ENCODE results near the gene POU5F1. TPM values are rescaled to one million over a fixed set of nuclear protein-coding genes. Genes with fewer than 3 reads are reported as not detected.

Gene POU5F1
- total RNA-seq, 4 donors from 2014 or later, result 1.2 to 9.8 TPM; not detected in 2

- no peaks in the 10 kb centered on the region for H3K9me3 ChIP-seq
- DNase-seq (ENCODE audit: low spot score in 2 of 2), result no peak
- H3K27me3 ChIP-seq, result no peaks in the 10 kb centered on the region
- peak overlapping the region in 1 of 4 donors; percentile 37 for H3K27ac ChIP-seq
- WGBS, 2 donors, result 76 to 96% methylated on average over 11 of the region's 11 CpGs
- peaks cover 0 to 66% (median 0%) of the 10 kb centered on the region in 3 donors for H3K36me3 ChIP-seq
- no peak overlapping the region for H3K4me3 ChIP-seq
- peaks cover 0 to 14% (median 0%) of the 10 kb centered on the region in 4 donors for H3K4me1 ChIP-seq
- TF ChIP-seq POLR2A (IDR thresholded peaks at IDR 0.05) (no peak), EP300 (IDR thresholded peaks at IDR 0.05) (no peak)
- TF ChIP-seq, protein P1, sequence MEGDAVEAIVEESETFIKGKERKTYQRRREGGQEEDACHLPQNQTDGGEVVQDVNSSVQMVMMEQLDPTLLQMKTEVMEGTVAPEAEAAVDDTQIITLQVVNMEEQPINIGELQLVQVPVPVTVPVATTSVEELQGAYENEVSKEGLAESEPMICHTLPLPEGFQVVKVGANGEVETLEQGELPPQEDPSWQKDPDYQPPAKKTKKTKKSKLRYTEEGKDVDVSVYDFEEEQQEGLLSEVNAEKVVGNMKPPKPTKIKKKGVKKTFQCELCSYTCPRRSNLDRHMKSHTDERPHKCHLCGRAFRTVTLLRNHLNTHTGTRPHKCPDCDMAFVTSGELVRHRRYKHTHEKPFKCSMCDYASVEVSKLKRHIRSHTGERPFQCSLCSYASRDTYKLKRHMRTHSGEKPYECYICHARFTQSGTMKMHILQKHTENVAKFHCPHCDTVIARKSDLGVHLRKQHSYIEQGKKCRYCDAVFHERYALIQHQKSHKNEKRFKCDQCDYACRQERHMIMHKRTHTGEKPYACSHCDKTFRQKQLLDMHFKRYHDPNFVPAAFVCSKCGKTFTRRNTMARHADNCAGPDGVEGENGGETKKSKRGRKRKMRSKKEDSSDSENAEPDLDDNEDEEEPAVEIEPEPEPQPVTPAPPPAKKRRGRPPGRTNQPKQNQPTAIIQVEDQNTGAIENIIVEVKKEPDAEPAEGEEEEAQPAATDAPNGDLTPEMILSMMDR (IDR thresholded peaks at IDR 0.05), result no peak
Measured at GRCh38 chr6:31144970-31145340, 25.5 kb downstream of the POU5F1 start.

DNA sequence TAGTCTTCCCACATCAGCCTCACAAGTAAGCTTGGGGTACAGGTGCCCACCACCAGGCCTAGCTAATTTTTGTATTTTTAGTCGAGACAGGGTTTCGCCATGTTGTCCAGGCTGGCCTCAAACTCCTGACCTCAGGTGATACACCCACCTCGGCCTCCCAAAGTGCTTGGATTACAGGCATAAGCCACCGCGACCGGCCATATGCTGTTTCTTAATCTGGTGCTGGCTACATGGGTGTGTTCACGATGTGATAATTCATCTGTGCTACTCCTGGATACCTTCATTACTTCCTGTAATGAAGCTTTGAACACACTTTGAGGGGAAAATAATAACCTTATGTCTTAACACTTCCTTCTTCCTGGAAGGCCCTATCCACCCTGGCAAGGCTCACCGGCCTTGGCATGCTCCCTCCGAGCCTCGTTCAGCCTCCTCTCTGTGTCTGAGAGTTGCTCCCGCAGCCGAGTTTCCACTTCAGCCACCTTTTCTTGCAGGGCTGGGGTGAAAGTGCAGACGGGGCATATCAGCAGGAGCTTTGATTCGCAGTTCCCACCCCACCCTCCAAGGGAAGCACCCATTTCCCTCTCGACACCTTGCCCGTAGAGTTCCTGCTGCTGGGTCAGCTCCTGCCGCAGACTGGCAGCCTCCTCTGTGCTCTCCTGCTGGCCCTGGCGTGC lies 26.0 kb downstream of the POU5F1 start:
- TF ChIP-seq POLR2A (IDR thresholded peaks at IDR 0.05), result no peak
- no peak for TF ChIP-seq EP300 (IDR thresholded peaks at IDR 0.05)
- TF ChIP-seq, protein P1 (IDR thresholded peaks at IDR 0.05), result no peak
- DNase-seq (ENCODE audit: low spot score in 2 of 2), result no peak
- peak overlapping the region in 1 of 4 donors; percentile 41 for H3K27ac ChIP-seq
- H3K36me3 ChIP-seq, result peaks cover 0 to 60% (median 0%) of the 10 kb centered on the region in 3 donors
- peaks cover 0 to 14% (median 0%) of the 10 kb centered on the region in 4 donors for H3K4me1 ChIP-seq
- H3K4me3 ChIP-seq, result no peak overlapping the region
- WGBS, 2 donors, result 88% methylated on average over 18 of the region's 18 CpGs
- H3K27me3 ChIP-seq, result no peaks in the 10 kb centered on the region
- H3K9me3 ChIP-seq, result no peaks in the 10 kb centered on the region

DNA sequence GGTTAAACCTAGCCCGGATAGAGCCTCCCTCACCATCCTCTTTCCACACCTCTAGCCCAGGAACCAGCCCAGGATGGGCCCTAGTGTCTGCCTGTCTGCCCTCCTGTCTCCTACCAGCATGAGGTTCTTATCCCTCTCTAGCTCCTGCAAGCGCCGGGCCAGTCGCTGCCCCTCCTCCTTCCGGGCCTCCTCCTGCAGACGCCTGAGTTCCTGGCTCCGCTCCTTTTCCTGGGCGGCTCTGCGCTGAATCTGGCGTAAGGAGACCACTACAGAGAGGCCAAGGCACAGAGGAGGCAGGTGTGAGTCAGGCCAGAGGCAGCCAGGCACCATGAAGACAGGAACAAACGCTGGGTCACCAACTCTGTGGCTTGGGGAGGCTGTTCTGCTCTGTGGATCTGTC lies 27.3 kb downstream of the POU5F1 start:
- Histone ChIP-seq H3K27me3 (no peaks in the 10 kb centered on the region), H3K36me3 (peaks cover 0 to 48% (median 0%) of the 10 kb centered on the region in 3 donors), H3K27ac (peak overlapping the region in 1 of 4 donors; percentile 19), H3K4me1 (peaks cover 0 to 15% (median 0%) of the 10 kb centered on the region in 4 donors), H3K4me3 (no peak overlapping the region), H3K9me3 (no peaks in the 10 kb centered on the region)
- DNase-seq (ENCODE audit: low spot score in 2 of 2), result peak; percentile 31 to 34
- TF ChIP-seq, protein P1 (IDR thresholded peaks at IDR 0.05), result no peak
- no peak for TF ChIP-seq EP300 (IDR thresholded peaks at IDR 0.05)
- no peak for TF ChIP-seq POLR2A (IDR thresholded peaks at IDR 0.05)
- WGBS, 2 donors, result 45 to 49% methylated on average over 11 of the region's 11 CpGs

DNA sequence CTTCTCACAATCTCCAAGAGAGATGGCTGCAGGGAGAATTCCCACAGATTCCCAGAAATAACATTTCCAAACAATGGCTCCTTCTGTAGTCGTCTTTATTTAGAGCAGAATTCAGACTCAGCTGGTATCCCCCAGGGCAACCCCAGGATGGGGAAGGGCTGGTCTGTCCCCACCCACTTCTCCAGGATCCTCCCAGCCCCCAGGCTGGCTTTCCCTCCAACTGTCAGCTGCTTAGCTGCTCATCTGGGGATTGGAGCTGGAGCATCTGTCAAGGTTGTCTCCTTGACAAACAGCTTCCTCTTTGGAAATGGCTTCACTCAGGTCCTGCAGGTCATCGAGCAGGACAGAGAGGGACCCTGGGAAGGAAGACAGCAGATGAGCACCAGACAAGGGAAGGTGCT lies 28.1 kb downstream of the POU5F1 start:
- DNase-seq (ENCODE audit: low spot score in 2 of 2), result no peak
- no peaks in the 10 kb centered on the region for H3K9me3 ChIP-seq
- no peaks in the 10 kb centered on the region for H3K27me3 ChIP-seq
- peaks cover 0 to 23% (median 0%) of the 10 kb centered on the region in 4 donors for H3K4me1 ChIP-seq
- no peak for TF ChIP-seq EP300 (IDR thresholded peaks at IDR 0.05)
- no peak for TF ChIP-seq POLR2A (IDR thresholded peaks at IDR 0.05)
- TF ChIP-seq, protein P1 (IDR thresholded peaks at IDR 0.05), result no peak
- H3K4me3 ChIP-seq, result no peak overlapping the region
- peaks cover 0 to 44% (median 0%) of the 10 kb centered on the region in 3 donors for H3K36me3 ChIP-seq
- no peak overlapping the region for H3K27ac ChIP-seq
- WGBS, 2 donors, result 17 to 29% methylated on average over 2 of the region's 2 CpGs

DNA sequence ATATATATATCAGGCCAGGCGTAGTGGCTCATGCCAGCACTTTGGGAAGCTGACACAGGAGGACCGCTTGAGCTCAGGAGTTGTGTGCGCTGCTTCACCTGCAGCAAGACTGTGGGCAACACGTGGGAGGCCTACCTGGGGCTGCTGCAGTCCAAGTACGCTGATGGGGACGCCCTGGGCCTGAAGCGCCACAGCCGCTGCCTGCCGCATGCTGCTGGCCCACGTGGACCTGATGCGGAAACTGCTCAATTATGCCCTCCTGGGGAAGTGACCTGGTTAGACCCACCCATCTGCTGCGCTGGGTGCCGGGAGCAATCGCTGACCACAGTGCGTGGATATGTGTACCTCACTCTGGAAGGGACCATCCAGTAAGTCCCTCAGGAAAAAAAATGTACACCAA lies 29.8 kb downstream of the POU5F1 start:
- no peak for DNase-seq (ENCODE audit: low spot score in 2 of 2)
- H3K4me1 ChIP-seq, result peaks cover 0 to 23% (median 0%) of the 10 kb centered on the region in 4 donors
- H3K9me3 ChIP-seq, result no peaks in the 10 kb centered on the region
- no peak overlapping the region for H3K4me3 ChIP-seq
- H3K27ac ChIP-seq, result no peak overlapping the region
- 90 to 91% methylated on average over 15 of the region's 15 CpGs for WGBS, 2 donors
- H3K36me3 ChIP-seq, result peaks cover 0 to 27% (median 0%) of the 10 kb centered on the region in 3 donors
- H3K27me3 ChIP-seq, result no peaks in the 10 kb centered on the region
- TF ChIP-seq, protein P1 (IDR thresholded peaks at IDR 0.05), result no peak
- no peak for TF ChIP-seq EP300 (IDR thresholded peaks at IDR 0.05)
- TF ChIP-seq POLR2A (IDR thresholded peaks at IDR 0.05), result no peak

Measured in tibial nerve (tissue), 4 donors.